OCI-LY7 (cell line): ENCODE results near the gene P2RX6. TPM values are rescaled to one million over a fixed set of nuclear protein-coding genes. Genes with fewer than 3 reads are reported as not detected.

Experiments used
- BruUV-seq: library from RNA; stranded (reverse); fragments of 400-500 nt; replicated peaks from 2 replicates; lab custom pipeline; 2021; lab: Mats Ljungman, UMichigan
- CTCF ChIA-PET: fragments of 300-600 bp; sonication (Branson Sonifier 250); formaldehyde crosslinking; loops from one replicate; lab custom pipeline; 2022; ENCODE audit warnings: antibody characterized with exemption; ENCODE audit not compliant: unreplicated experiment; lab: Charles Lee
- POLR2A ChIA-PET: fragments of 300-600 bp; sonication (Branson Sonifier 250); formaldehyde crosslinking; loops from one replicate; lab custom pipeline; 2022; ENCODE audit warnings: antibody characterized with exemption; lab: Charles Lee
- DNase-seq: peaks from one replicate; pipeline ENCODE4 v3.0.0-alpha.2; 2015; ENCODE audit warnings: low spot score
- H2AFZ ChIP-seq: fragments of 200-600 bp; sonication (generic), shearing (Covaris generic); 2 replicates; pipeline ENCODE4 v1.6.1; 2014; ENCODE audit warnings: mild to moderate bottlenecking, antibody characterized with exemption, low read length, moderate library complexity
- H3K27ac ChIP-seq: fragments of 200-600 bp; sonication (generic); 2 replicates; pipeline ENCODE4 v1.5.1; 2014; ENCODE audit warnings: mixed run types, low read depth, mild to moderate bottlenecking, moderate library complexity, low read length, inconsistent platforms; ENCODE audit not compliant: poor library complexity, severe bottlenecking
- H3K36me3 ChIP-seq: fragments of 200-600 bp; sonication (generic); 2 replicates; pipeline ENCODE4 v1.6.1; 2014; ENCODE audit warnings: mild to moderate bottlenecking, antibody characterized with exemption, low read length, moderate library complexity, mixed read lengths; ENCODE audit not compliant: insufficient read depth
- H3K4me1 ChIP-seq: fragments of 200-600 bp; sonication (generic); 2 replicates; pipeline ENCODE4 v1.5.1; 2014; ENCODE audit warnings: mild to moderate bottlenecking, low read length; ENCODE audit not compliant: insufficient read depth, poor library complexity, severe bottlenecking
- H3K4me2 ChIP-seq: fragments of 200-600 bp; sonication (generic); 2 replicates; pipeline ENCODE4 v1.6.1; 2014; ENCODE audit warnings: mild to moderate bottlenecking, low read length
- H3K4me3 ChIP-seq: fragments of 200-600 bp; sonication (generic); 2 replicates; pipeline ENCODE4 v1.5.1; 2014; ENCODE audit warnings: mild to moderate bottlenecking, low read depth, low read length; ENCODE audit not compliant: poor library complexity, severe bottlenecking
- H3K79me2 ChIP-seq: fragments of 200-600 bp; sonication (generic); 2 replicates; pipeline ENCODE4 v1.6.1; 2016; ENCODE audit warnings: low read depth, mild to moderate bottlenecking, low read length, moderate library complexity, mixed read lengths; ENCODE audit not compliant: insufficient read depth
- H3K9me2 ChIP-seq: fragments of 200-600 bp; sonication (generic); 2 replicates; pipeline ENCODE4 v1.6.1; 2016; ENCODE audit warnings: mild to moderate bottlenecking, low read length, mixed read lengths; ENCODE audit not compliant: insufficient read depth
- H3K9me3 ChIP-seq: fragments of 200-600 bp; sonication (generic); 2 replicates; pipeline ENCODE4 v1.6.1; 2014; ENCODE audit warnings: mild to moderate bottlenecking, mixed run types, low read length, mixed read lengths
- H4K20me1 ChIP-seq: fragments of 200-600 bp; sonication (generic); 2 replicates; pipeline ENCODE4 v1.6.1; 2014; ENCODE audit warnings: mild to moderate bottlenecking, antibody characterized with exemption, low read length, moderate library complexity, mixed read lengths; ENCODE audit not compliant: insufficient read depth
- EZH2phosphoT487 ChIP-seq: fragments of 200-600 bp; sonication (generic); IDR thresholded peaks from 2 replicates; pipeline ENCODE4 v1.6.1; 2018; ENCODE audit warnings: low read depth, borderline replicate concordance, mild to moderate bottlenecking, mixed run types, antibody characterized with exemption, low read length, moderate library complexity, mixed read lengths
- intact Hi-C: fragments of 100-400 bp; cut with micrococcal nuclease; formaldehyde crosslinking; loops from one replicate; pipeline ENCODE4 v1.10.0; 2022; ENCODE audit not compliant: unreplicated experiment
- total RNA-seq, 2 experiments: library from RNA; depleted of rRNA in 1 of 2; stranded (reverse); fragments of >200 nt in 1 of 2; shearing (Covaris generic) in 1 of 2; gene quantifications; 2 replicates each; pipeline ENCODE4 v1.2.3, GENCODE V29; 2014 to 2022
- TF ChIP-seq, protein P1 (sequence below): fragments of 200-600 bp; sonication (generic); conservative IDR thresholded peaks from 2 replicates; pipeline ENCODE4 v1.5.1; 2014; ENCODE audit warnings: mild to moderate bottlenecking, antibody characterized with exemption, low read length, moderate library complexity, mixed read lengths

Gene P2RX6
- total RNA-seq, 2 experiments from 2014 or later = 0.06 to 0.32 TPM

DNA sequence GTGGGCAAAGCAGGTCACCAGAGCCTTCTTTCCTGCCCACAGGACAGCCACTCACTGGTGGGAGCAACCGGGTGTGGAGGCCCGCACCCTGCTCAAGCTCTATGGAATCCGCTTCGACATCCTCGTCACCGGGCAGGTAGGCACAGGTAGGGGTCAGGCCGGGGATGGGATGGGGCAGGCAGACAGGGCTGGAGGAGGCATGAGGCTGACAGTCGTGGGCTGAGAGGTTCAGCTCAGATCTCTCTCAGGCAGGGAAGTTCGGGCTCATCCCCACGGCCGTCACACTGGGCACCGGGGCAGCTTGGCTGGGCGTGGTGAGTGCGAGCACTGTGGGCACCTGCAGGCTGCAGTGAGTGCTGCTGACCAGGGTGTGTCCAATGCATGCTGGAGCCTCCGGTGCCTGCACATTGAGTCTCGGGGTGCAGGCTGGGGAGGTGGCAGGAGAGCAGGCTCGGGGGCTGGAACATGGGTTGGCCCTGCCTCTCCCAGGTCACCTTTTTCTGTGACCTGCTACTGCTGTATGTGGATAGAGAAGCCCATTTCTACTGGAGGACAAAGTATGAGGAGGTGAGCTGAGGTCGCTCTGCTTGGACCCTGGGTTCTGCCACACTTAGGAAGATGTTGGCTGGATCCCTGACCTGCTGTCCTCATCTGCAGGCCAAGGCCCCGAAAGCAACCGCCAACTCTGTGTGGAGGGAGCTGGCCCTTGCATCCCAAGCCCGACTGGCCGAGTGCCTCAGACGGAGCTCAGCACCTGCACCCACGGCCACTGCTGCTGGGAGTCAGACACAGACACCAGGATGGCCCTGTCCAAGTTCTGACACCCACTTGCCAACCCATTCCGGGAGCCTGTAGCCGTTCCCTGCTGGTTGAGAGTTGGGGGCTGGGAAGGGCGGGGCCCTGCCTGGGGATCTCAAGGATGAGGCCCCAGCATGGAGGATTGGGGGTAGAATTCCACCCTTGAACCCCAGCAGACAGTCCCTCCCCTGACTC is 11.1 kb downstream of the P2RX6 start:
- Histone ChIP-seq H2AFZ (no peak overlapping the region), H3K9me3 (no peaks in the 10 kb centered on the region), H3K36me3 (no peaks in the 10 kb centered on the region), H3K79me2 (no peaks in the 10 kb centered on the region), H3K4me3 (no peak overlapping the region), H3K9me2 (no peaks in the 10 kb centered on the region), H3K4me1 (peaks cover 4% of the 10 kb centered on the region), H3K4me2 (no peak overlapping the region), H3K27ac (no peak overlapping the region), H4K20me1 (no peaks in the 10 kb centered on the region)
- ChIA-PET POLR2A (no interaction called here), CTCF (no interaction called here)
- no peak for DNase-seq
- no peak for TF ChIP-seq EZH2phosphoT487
- TF ChIP-seq, protein P1, sequence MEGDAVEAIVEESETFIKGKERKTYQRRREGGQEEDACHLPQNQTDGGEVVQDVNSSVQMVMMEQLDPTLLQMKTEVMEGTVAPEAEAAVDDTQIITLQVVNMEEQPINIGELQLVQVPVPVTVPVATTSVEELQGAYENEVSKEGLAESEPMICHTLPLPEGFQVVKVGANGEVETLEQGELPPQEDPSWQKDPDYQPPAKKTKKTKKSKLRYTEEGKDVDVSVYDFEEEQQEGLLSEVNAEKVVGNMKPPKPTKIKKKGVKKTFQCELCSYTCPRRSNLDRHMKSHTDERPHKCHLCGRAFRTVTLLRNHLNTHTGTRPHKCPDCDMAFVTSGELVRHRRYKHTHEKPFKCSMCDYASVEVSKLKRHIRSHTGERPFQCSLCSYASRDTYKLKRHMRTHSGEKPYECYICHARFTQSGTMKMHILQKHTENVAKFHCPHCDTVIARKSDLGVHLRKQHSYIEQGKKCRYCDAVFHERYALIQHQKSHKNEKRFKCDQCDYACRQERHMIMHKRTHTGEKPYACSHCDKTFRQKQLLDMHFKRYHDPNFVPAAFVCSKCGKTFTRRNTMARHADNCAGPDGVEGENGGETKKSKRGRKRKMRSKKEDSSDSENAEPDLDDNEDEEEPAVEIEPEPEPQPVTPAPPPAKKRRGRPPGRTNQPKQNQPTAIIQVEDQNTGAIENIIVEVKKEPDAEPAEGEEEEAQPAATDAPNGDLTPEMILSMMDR = no peak
- no TSS peak for BruUV-seq
- intact Hi-C loops = loop anchor here (10.0 kb wide), 1 partner anchor 69 kb away; no protein-coding TSS in a partner anchor

DNA sequence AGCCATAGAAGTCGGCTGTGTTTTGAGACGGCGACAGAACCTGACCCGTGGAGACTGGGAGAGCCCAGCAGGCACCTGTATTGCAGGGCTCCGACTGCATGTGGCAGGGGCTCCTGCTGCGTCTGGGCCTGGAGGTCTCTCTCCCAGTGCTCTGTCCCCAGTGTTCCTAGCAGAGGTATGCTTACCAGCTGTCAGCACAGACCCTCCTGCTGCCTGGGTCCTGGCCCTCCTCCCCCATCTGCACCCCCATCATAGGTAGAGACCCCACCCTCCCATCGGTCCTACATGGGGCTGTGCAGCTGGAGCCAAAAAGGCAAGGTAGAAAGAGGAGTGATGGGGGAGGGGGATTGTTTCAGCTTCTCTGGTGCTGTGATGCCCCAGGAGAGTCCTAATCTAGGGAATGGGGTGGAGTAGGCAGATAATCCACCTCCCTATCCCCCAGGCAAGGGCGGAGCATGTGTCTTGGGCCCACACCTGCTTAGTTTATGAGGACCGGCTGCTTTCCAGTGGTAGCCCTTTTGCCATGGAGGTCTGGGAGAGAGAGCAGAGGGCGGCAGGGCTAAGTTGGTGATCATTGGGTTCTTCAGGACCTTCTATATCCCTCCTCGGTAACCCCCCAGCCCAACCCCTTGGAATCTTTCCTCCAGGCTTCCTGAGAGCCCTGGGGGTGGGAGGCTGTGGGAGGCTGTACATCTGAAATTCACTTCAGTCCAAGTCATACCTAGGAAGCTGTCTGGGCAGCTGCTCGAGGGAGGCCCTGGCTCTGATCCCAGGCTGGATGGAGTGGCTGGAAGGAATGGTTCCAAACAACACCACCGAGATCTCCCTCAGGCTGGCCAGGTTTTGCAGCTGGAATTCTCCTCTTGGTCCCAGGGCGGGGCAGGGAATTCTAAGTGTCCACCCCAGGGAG is 12.1 kb downstream of the P2RX6 start:
- Histone ChIP-seq H3K36me3 (no peaks in the 10 kb centered on the region), H3K79me2 (no peaks in the 10 kb centered on the region), H3K9me2 (no peaks in the 10 kb centered on the region), H4K20me1 (no peaks in the 10 kb centered on the region), H3K4me2 (no peak overlapping the region), H2AFZ (no peak overlapping the region), H3K27ac (no peak overlapping the region), H3K4me1 (peaks cover 4% of the 10 kb centered on the region), H3K9me3 (no peaks in the 10 kb centered on the region), H3K4me3 (no peak overlapping the region)
- BruUV-seq = no TSS peak
- intact Hi-C loops = loop anchor here (10.0 kb wide), 1 partner anchor 68 kb away; no protein-coding TSS in a partner anchor
- CTCF ChIA-PET = no interaction called here
- DNase-seq = no peak
- TF ChIP-seq, protein P1 = no peak
- TF ChIP-seq EZH2phosphoT487 = no peak
- POLR2A ChIA-PET = no interaction called here
